ENCODE measurements around the gene RDH12.

The RDH12 gene

GRCh38 chr14:67680121-67680602 is 21.5 kb upstream of the RDH12 start:
- H3K79me2 ChIP-seq (ENCODE audit: low read length) = 0 out of 2 replicates have a peak, but pooled peaks cover 4% of the 10 kb centered on the region
- H2AFZ ChIP-seq (ENCODE audit: low read depth, low read length) = no peak overlapping the region
- H3K4me3 ChIP-seq (ENCODE audit: low read length) = no peak overlapping the region
- no peak overlapping the region for H3K27ac ChIP-seq (ENCODE audit: low read length)
- no peak overlapping the region for H3K4me2 ChIP-seq (ENCODE audit: low read length)
- H3K36me3 ChIP-seq (replicated peaks; ENCODE audit: low read depth, low read length) = peaks cover 70% of the 10 kb centered on the region
- no peak for TF ChIP-seq CTCF (IDR thresholded peaks at IDR 0.05; ENCODE audit: low read depth, low read length)
- TF ChIP-seq EZH2phosphoT487 (IDR thresholded peaks at IDR 0.05; ENCODE audit: low read depth) = no peak
- peaks cover 18% of the 10 kb centered on the region for H3K4me1 ChIP-seq (ENCODE audit: low read length)
- no peaks in the 10 kb centered on the region for H3K27me3 ChIP-seq (ENCODE audit: low read depth, low read length)
- peaks cover 17% of the 10 kb centered on the region for H4K20me1 ChIP-seq (ENCODE audit: insufficient read depth, low read length)
- H3K9me3 ChIP-seq (ENCODE audit: insufficient read depth, low read length) = no peaks in the 10 kb centered on the region
- H3K9ac ChIP-seq (ENCODE audit: low read length) = no peak overlapping the region

- Histone ChIP-seq H3K27ac (ENCODE audit: low read length) (no peak overlapping the region), H3K4me3 (ENCODE audit: low read length) (no peak overlapping the region), H3K79me2 (ENCODE audit: low read length) (0 out of 2 replicates have a peak, but pooled peaks cover 4% of the 10 kb centered on the region), H3K4me1 (ENCODE audit: low read length) (peaks cover 15% of the 10 kb centered on the region), H3K4me2 (ENCODE audit: low read length) (no peak overlapping the region), H4K20me1 (ENCODE audit: insufficient read depth, low read length) (peaks cover 17% of the 10 kb centered on the region), H3K9ac (ENCODE audit: low read length) (no peak overlapping the region), H2AFZ (ENCODE audit: low read depth, low read length) (no peak overlapping the region), H3K9me3 (ENCODE audit: insufficient read depth, low read length) (no peaks in the 10 kb centered on the region), H3K36me3 (replicated peaks; ENCODE audit: low read depth, low read length) (peaks cover 72% of the 10 kb centered on the region), H3K27me3 (ENCODE audit: low read depth, low read length) (no peaks in the 10 kb centered on the region)
- TF ChIP-seq EZH2phosphoT487 (IDR thresholded peaks at IDR 0.05; ENCODE audit: low read depth) = no peak
- TF ChIP-seq CTCF (IDR thresholded peaks at IDR 0.05; ENCODE audit: low read depth, low read length) = no peak
These were observed 20.7 kb upstream of the RDH12 start for GRCh38 chr14:67680941-67681340.

- Histone ChIP-seq H3K27ac (ENCODE audit: low read length) (no peak overlapping the region), H3K4me1 (ENCODE audit: low read length) (peaks cover 15% of the 10 kb centered on the region), H3K9me3 (ENCODE audit: insufficient read depth, low read length) (no peaks in the 10 kb centered on the region), H2AFZ (ENCODE audit: low read depth, low read length) (no peak overlapping the region), H3K9ac (ENCODE audit: low read length) (no peak overlapping the region), H3K36me3 (replicated peaks; ENCODE audit: low read depth, low read length) (peaks cover 73% of the 10 kb centered on the region), H3K27me3 (ENCODE audit: low read depth, low read length) (no peaks in the 10 kb centered on the region), H3K79me2 (ENCODE audit: low read length) (0 out of 2 replicates have a peak, but pooled peaks cover 4% of the 10 kb centered on the region), H4K20me1 (ENCODE audit: insufficient read depth, low read length) (peaks cover 17% of the 10 kb centered on the region), H3K4me2 (ENCODE audit: low read length) (no peak overlapping the region), H3K4me3 (ENCODE audit: low read length) (no peak overlapping the region)
- TF ChIP-seq CTCF (IDR thresholded peaks at IDR 0.05; ENCODE audit: low read depth, low read length) = no peak
- no peak for TF ChIP-seq EZH2phosphoT487 (IDR thresholded peaks at IDR 0.05; ENCODE audit: low read depth)
These were observed 17.8 kb upstream of the RDH12 start for GRCh38 chr14:67683842-67684241.

GRCh38 chr14:67690011-67690410 is 11.7 kb upstream of the RDH12 start:
- H3K4me3 ChIP-seq (ENCODE audit: low read length) = no peak overlapping the region
- H3K9ac ChIP-seq (ENCODE audit: low read length) = no peak overlapping the region
- H3K9me3 ChIP-seq (ENCODE audit: insufficient read depth, low read length) = no peaks in the 10 kb centered on the region
- H3K4me2 ChIP-seq (ENCODE audit: low read length) = no peak overlapping the region
- no peaks in the 10 kb centered on the region for H3K27me3 ChIP-seq (ENCODE audit: low read depth, low read length)
- peaks cover 37% of the 10 kb centered on the region for H3K79me2 ChIP-seq (ENCODE audit: low read length)
- peaks cover 68% of the 10 kb centered on the region for H3K36me3 ChIP-seq (replicated peaks; ENCODE audit: low read depth, low read length)
- H3K27ac ChIP-seq (ENCODE audit: low read length) = no peak overlapping the region
- peaks cover 4% of the 10 kb centered on the region for H3K4me1 ChIP-seq (ENCODE audit: low read length)
- no peak overlapping the region for H2AFZ ChIP-seq (ENCODE audit: low read depth, low read length)
- TF ChIP-seq CTCF (IDR thresholded peaks at IDR 0.05; ENCODE audit: low read depth, low read length) = no peak
- no peak for TF ChIP-seq EZH2phosphoT487 (IDR thresholded peaks at IDR 0.05; ENCODE audit: low read depth)
- peaks cover 13% of the 10 kb centered on the region for H4K20me1 ChIP-seq (ENCODE audit: insufficient read depth, low read length)

Measured in OCI-LY3 (cell line).